H9 (cell line): ENCODE results near the gene KIRREL3. TPM values are rescaled to one million over a fixed set of nuclear protein-coding genes. Genes with fewer than 3 reads are reported as not detected.

Experiments used
- DNase-seq: peaks from one replicate; pipeline ENCODE4 v3.0.0-alpha.2; 2017
- H2AFZ ChIP-seq: one replicate; pipeline ENCODE4 v1.6.1; 2013; ENCODE audit warnings: mild to moderate bottlenecking, low read length, control low read depth, moderate library complexity
- H2AK5ac ChIP-seq: 2 replicates; pipeline ENCODE4 v1.6.1; 2013; ENCODE audit warnings: low read length, control low read depth, mixed read lengths; ENCODE audit not compliant: insufficient read length
- H2BK120ac ChIP-seq: one replicate; pipeline ENCODE4 v1.6.1; 2013; ENCODE audit warnings: low read depth, mild to moderate bottlenecking, low read length, control low read depth, inconsistent platforms; ENCODE audit not compliant: poor library complexity, severe bottlenecking
- H2BK12ac ChIP-seq: 2 replicates; pipeline ENCODE4 v1.6.1; 2013; ENCODE audit warnings: low read length, control low read depth, mixed read lengths, low read depth; ENCODE audit not compliant: insufficient read length
- H2BK15ac ChIP-seq: 2 replicates; pipeline ENCODE4 v1.6.1; 2013; ENCODE audit warnings: low read depth, low read length, control low read depth
- H2BK20ac ChIP-seq: one replicate; pipeline ENCODE4 v1.6.1; 2013; ENCODE audit warnings: low read depth, mild to moderate bottlenecking, low read length, control low read depth, inconsistent platforms; ENCODE audit not compliant: poor library complexity, severe bottlenecking
- H2BK5ac ChIP-seq: 2 replicates; pipeline ENCODE4 v1.6.1; 2013; ENCODE audit warnings: low read length, control low read depth, mixed read lengths; ENCODE audit not compliant: insufficient read length
- H3K14ac ChIP-seq: 2 replicates; pipeline ENCODE4 v1.6.1; 2013; ENCODE audit warnings: low read length, control low read depth; ENCODE audit not compliant: insufficient read depth
- H3K18ac ChIP-seq: 2 replicates; pipeline ENCODE4 v1.6.1; 2013; ENCODE audit warnings: low read depth, mild to moderate bottlenecking, mixed read lengths, low read length, control low read depth; ENCODE audit not compliant: insufficient read length
- H3K23ac ChIP-seq: 2 replicates; pipeline ENCODE4 v1.6.1; 2013; ENCODE audit warnings: low read length, control low read depth, mixed read lengths, low read depth; ENCODE audit not compliant: insufficient read length
- H3K23me2 ChIP-seq: 2 replicates; pipeline ENCODE4 v1.6.1; 2013; ENCODE audit warnings: low read depth, mild to moderate bottlenecking, mixed read lengths, low read length, control low read depth; ENCODE audit not compliant: insufficient read length, poor library complexity, severe bottlenecking
- H3K27ac ChIP-seq: 2 replicates; pipeline ENCODE4 v1.5.1; 2013; ENCODE audit warnings: low read length, control low read depth, mixed read lengths, low read depth; ENCODE audit not compliant: insufficient read length
- H3K27me3 ChIP-seq: 2 replicates; pipeline ENCODE4 v1.6.1; 2013; ENCODE audit warnings: low read length, control low read depth, inconsistent platforms; ENCODE audit not compliant: insufficient read depth
- H3K4ac ChIP-seq: 2 replicates; pipeline ENCODE4 v1.6.1; 2013; ENCODE audit warnings: low read depth, mild to moderate bottlenecking, control low read depth, inconsistent platforms, low read length, moderate library complexity
- H3K4me1 ChIP-seq: 2 replicates; pipeline ENCODE4 v1.6.1; 2013; ENCODE audit warnings: low read length, control low read depth, inconsistent platforms; ENCODE audit not compliant: insufficient read depth
- H3K4me2 ChIP-seq: 2 replicates; pipeline ENCODE4 v1.6.1; 2013; ENCODE audit warnings: low read length, control low read depth, mixed read lengths; ENCODE audit not compliant: insufficient read length, insufficient read depth
- H3K56ac ChIP-seq: 2 replicates; pipeline ENCODE4 v1.6.1; 2013; ENCODE audit warnings: low read depth, mild to moderate bottlenecking, mixed read lengths, low read length, control low read depth; ENCODE audit not compliant: insufficient read length
- H3K79me1 ChIP-seq: 2 replicates; pipeline ENCODE4 v1.6.1; 2013; ENCODE audit warnings: low read depth, mild to moderate bottlenecking, moderate library complexity, low read length, control low read depth, inconsistent platforms; ENCODE audit not compliant: insufficient read depth, poor library complexity, severe bottlenecking
- H3K79me2 ChIP-seq: 2 replicates; pipeline ENCODE4 v1.6.1; 2013; ENCODE audit warnings: low read length, control low read depth, inconsistent platforms; ENCODE audit not compliant: insufficient read depth
- H3K9ac ChIP-seq: 2 replicates; pipeline ENCODE4 v1.6.1; 2013; ENCODE audit warnings: low read length, control low read depth, mixed read lengths; ENCODE audit not compliant: insufficient read length; ENCODE audit errors: extremely low read depth
- H3K9me3 ChIP-seq: one replicate; pipeline ENCODE4 v1.6.1; 2013; ENCODE audit warnings: low read depth, low read length, inconsistent platforms; ENCODE audit not compliant: control insufficient read depth
- H3T11ph ChIP-seq: one replicate; pipeline ENCODE4 v1.6.1; 2013; ENCODE audit warnings: mild to moderate bottlenecking, low read length, control low read depth, inconsistent platforms
- H4K20me1 ChIP-seq: one replicate; pipeline ENCODE4 v1.6.1; 2013; ENCODE audit not compliant: control insufficient read depth, insufficient read length, insufficient read depth
- H4K5ac ChIP-seq: 2 replicates; pipeline ENCODE4 v1.6.1; 2013; ENCODE audit warnings: low read depth, mild to moderate bottlenecking, mixed read lengths, low read length, control low read depth; ENCODE audit not compliant: insufficient read length
- H4K8ac ChIP-seq: replicated peaks from 2 replicates; pipeline ENCODE4 v1.6.1; 2013; ENCODE audit warnings: low read length, control low read depth, mixed read lengths, low read depth; ENCODE audit not compliant: insufficient read length
- H4K91ac ChIP-seq: 2 replicates; pipeline ENCODE4 v1.6.1; 2013; ENCODE audit warnings: low read depth, mild to moderate bottlenecking, moderate library complexity, mixed read lengths, low read length, control low read depth; ENCODE audit not compliant: insufficient read length
- H3K27ac Mint-ChIP-seq, 3 experiments: 2 replicates in 2 of 3; 3 replicates in 1 of 3; pipeline ENCODE4 v1.8.0; 2020 to 2021; ENCODE audit warnings: mixed read lengths in 3 of 3, mild to moderate bottlenecking in 1 of 3, moderate library complexity in 1 of 3
- H3K27me3 Mint-ChIP-seq: 2 replicates; pipeline ENCODE4 v1.8.0; 2021; ENCODE audit warnings: low read depth, mild to moderate bottlenecking, moderate library complexity, mixed read lengths
- H3K36me3 Mint-ChIP-seq, 3 experiments: 2 replicates in 2 of 3; 3 replicates in 1 of 3; pipeline ENCODE4 v1.8.0; 2020 to 2021; ENCODE audit warnings: low read depth in 3 of 3, mixed read lengths in 3 of 3; ENCODE audit not compliant: insufficient read depth in 1 of 3
- H3K4me1 Mint-ChIP-seq, 2 experiments: 2 replicates each; pipeline ENCODE4 v1.8.0; 2020; ENCODE audit warnings: mixed read lengths in 2 of 2
- H3K4me3 Mint-ChIP-seq, 2 experiments: 2 replicates in 1 of 2; 3 replicates in 1 of 2; pipeline ENCODE4 v1.8.0; 2020 to 2021; ENCODE audit warnings: mild to moderate bottlenecking in 2 of 2, mixed read lengths in 2 of 2, moderate library complexity in 1 of 2
- H3K9me3 Mint-ChIP-seq, 2 experiments: 2 replicates in 1 of 2; 3 replicates in 1 of 2; pipeline ENCODE4 v1.8.0; 2020; ENCODE audit warnings: mild to moderate bottlenecking in 2 of 2, mixed read lengths in 2 of 2, moderate library complexity in 1 of 2
- WGBS: extraction: QIAGEN DNeasy Blood & Tissue Kit; methylation state at CpG from one replicate; pipeline ENCODE4 v1.1.7; 2013; ENCODE audit warnings: missing lambda C conversion rate, low lambda C conversion rate, mixed read lengths; ENCODE audit not compliant: insufficient read length; ENCODE audit errors: extremely low coverage; 5-methylcytosine and 5-hydroxymethylcytosine counted together
- total RNA-seq: library from RNA; stranded (reverse); gene quantifications from 2 replicates; pipeline ENCODE4 v1.2.1, GENCODE V29; 2021
- TF ChIP-seq, protein P1 (sequence below): fragments of 200-600 bp; sonication (generic); conservative IDR thresholded peaks from 3 replicates; pipeline ENCODE4 v1.8.0; 2021; ENCODE audit warnings: antibody characterized with exemption, mild to moderate bottlenecking

Gene KIRREL3
- total RNA-seq, 1 experiment from 2014 or later = 0.17 TPM

DNA sequence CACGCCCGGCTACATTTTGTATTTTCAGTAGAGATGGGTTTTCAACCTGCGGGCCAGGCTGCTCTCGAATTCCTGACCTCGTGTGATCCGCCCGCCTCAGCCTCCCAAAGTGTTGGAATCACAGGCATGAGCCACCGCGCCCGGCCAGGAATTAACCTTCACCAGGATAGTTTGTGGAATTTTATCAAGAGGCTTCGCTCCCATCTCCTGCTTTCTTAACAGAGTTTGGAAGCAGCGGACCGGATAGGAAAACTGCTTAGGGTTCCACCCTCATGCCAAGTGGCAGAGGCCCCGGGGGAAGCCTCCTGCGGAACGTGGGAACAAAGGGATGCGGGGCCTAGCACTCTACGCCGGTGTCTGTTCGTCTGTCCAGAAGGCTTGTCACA is 415.2 kb downstream of the KIRREL3 start:
- H3K36me3 Mint-ChIP-seq = no peaks in the 10 kb centered on the region
- Histone ChIP-seq H2BK12ac (no peak overlapping the region), H3K79me2 (no peaks in the 10 kb centered on the region), H3K23ac (no peak overlapping the region), H3K9ac (no peak overlapping the region), H2BK5ac (no peak overlapping the region), H2BK15ac (no peak overlapping the region), H2AK5ac (no peak overlapping the region), H3K56ac (no peak overlapping the region), H3K14ac (peak overlapping the region; percentile 2), H3K27me3 (no peaks in the 10 kb centered on the region), H3K27ac (peak overlapping the region; percentile 55), H3K9me3 (no peaks in the 10 kb centered on the region), H2BK20ac (no peak overlapping the region), H3T11ph (no peak overlapping the region), H4K91ac (no peak overlapping the region), H2BK120ac (no peak overlapping the region), H3K4me2 (peak overlapping the region; percentile 9), H3K4me1 (peaks cover 4% of the 10 kb centered on the region; the same call in 1 of the 2 replicates), H4K8ac (no peak overlapping the region), H3K23me2 (no peaks in the 10 kb centered on the region), H4K20me1 (no peaks in the 10 kb centered on the region), H3K79me1 (no peaks in the 10 kb centered on the region), H4K5ac (no peak overlapping the region), H2AFZ (peak overlapping the region; percentile 19), H3K4ac (no peak overlapping the region), H3K18ac (peak overlapping the region; percentile 28)
- H3K9me3 Mint-ChIP-seq = no peaks in the 10 kb centered on the region
- WGBS = no CpG with 5 or more reads among the region's 20 CpGs
- H3K4me3 Mint-ChIP-seq = no peak overlapping the region
- H3K27me3 Mint-ChIP-seq = no peaks in the 10 kb centered on the region; the same call in 1 of the 2 replicates
- no peak for DNase-seq
- no peak overlapping the region for H3K27ac Mint-ChIP-seq
- H3K4me1 Mint-ChIP-seq = peaks cover 10 to 17% of the 10 kb centered on the region in 2 experiments
- TF ChIP-seq, protein P1, sequence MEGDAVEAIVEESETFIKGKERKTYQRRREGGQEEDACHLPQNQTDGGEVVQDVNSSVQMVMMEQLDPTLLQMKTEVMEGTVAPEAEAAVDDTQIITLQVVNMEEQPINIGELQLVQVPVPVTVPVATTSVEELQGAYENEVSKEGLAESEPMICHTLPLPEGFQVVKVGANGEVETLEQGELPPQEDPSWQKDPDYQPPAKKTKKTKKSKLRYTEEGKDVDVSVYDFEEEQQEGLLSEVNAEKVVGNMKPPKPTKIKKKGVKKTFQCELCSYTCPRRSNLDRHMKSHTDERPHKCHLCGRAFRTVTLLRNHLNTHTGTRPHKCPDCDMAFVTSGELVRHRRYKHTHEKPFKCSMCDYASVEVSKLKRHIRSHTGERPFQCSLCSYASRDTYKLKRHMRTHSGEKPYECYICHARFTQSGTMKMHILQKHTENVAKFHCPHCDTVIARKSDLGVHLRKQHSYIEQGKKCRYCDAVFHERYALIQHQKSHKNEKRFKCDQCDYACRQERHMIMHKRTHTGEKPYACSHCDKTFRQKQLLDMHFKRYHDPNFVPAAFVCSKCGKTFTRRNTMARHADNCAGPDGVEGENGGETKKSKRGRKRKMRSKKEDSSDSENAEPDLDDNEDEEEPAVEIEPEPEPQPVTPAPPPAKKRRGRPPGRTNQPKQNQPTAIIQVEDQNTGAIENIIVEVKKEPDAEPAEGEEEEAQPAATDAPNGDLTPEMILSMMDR = no peak
